GM12878 (cell line): Measurements from ENCODE around the gene CLEC20A. TPM values are rescaled to one million over a fixed set of nuclear protein-coding genes. Genes with fewer than 3 reads are reported as not detected.

ENCODE experiments used
- ATAC-seq: fragments of 200-7000 bp; cut with Tn5 transposase; 3 replicates; pipeline ENCODE4 v1.9.1; 2020; ENCODE audit warnings: mild to moderate bottlenecking, moderate library complexity
- BruUV-seq: library from RNA; stranded (reverse); fragments of 400-500 nt; replicated peaks from 2 replicates; lab custom pipeline; 2021; lab: Mats Ljungman, UMichigan
- CTCF ChIA-PET: fragments of 300-600 bp; sonication (Branson Sonifier 250); formaldehyde crosslinking; extraction: SDS; loops from one replicate; lab custom pipeline; 2021; ENCODE audit warnings: inconsistent platforms; lab: Yijun Ruan, JAX
- POLR2A ChIA-PET: fragments of 350-600 bp; formaldehyde crosslinking; extraction: SDS; loops from one replicate; lab custom pipeline; 2021; ENCODE audit warnings: inconsistent platforms; lab: Charles Lee
- RAD21 ChIA-PET: fragments of 300-600 bp; sonication (Branson Sonifier 250); formaldehyde crosslinking; loops from one replicate; lab custom pipeline; 2023; ENCODE audit warnings: antibody characterized with exemption; ENCODE audit not compliant: unreplicated experiment; lab: Charles Lee
- SMC1A ChIA-PET: fragments of 300-600 bp; sonication (Branson Sonifier 250); formaldehyde crosslinking; loops from one replicate; lab custom pipeline; 2023; ENCODE audit not compliant: unreplicated experiment, uncharacterized antibody; lab: Charles Lee
- DNase-seq: peaks from one replicate; pipeline ENCODE4 v3.0.0-alpha.2; 2011; ENCODE audit warnings: low read depth, low spot score
- FAIRE-seq: peaks from 3 replicates; lab custom pipeline; 2011; peaks lifted over from hg19 to GRCh38; lab: Jason Lieb, UNC
- H2AFZ ChIP-seq: 2 replicates; pipeline ENCODE4 v1.6.0; 2011; ENCODE audit warnings: low read depth, low read length, control low read depth; ENCODE audit not compliant: control insufficient read depth
- H3K27ac ChIP-seq: 2 replicates; pipeline ENCODE4 v1.5.1; 2011; ENCODE audit warnings: control low read depth; ENCODE audit not compliant: control insufficient read depth, insufficient read depth
- H3K27me3 ChIP-seq, 2 experiments: replicated peaks in 1 of 2; 2 replicates each; pipeline versions ENCODE4 v1.6.0 to v1.6.1; 2011; ENCODE audit warnings: low read length in 1 of 2; ENCODE audit not compliant: control insufficient read depth in 2 of 2, insufficient read depth in 2 of 2
- H3K36me3 ChIP-seq, 2 experiments: 2 replicates each; pipeline ENCODE4 v1.5.1; 2011; ENCODE audit warnings: low read length in 1 of 2; ENCODE audit not compliant: control insufficient read depth in 2 of 2, insufficient read depth in 2 of 2
- H3K4me1 ChIP-seq: 2 replicates; pipeline ENCODE4 v1.6.1; 2011; ENCODE audit warnings: mild to moderate bottlenecking, low read length, moderate library complexity, mixed read lengths; ENCODE audit not compliant: control insufficient read depth, insufficient read depth
- H3K4me2 ChIP-seq: 2 replicates; pipeline ENCODE4 v1.6.0; 2011; ENCODE audit warnings: control low read depth; ENCODE audit not compliant: control insufficient read depth, insufficient read depth
- H3K4me3 ChIP-seq: fragments of 200-600 bp; sonication (generic); 2 replicates; pipeline ENCODE4 v1.5.1; 2016
- H3K79me2 ChIP-seq: 2 replicates; pipeline ENCODE4 v1.6.0; 2011; ENCODE audit warnings: low read length; ENCODE audit not compliant: control insufficient read depth, insufficient read depth
- H3K9ac ChIP-seq: 2 replicates; pipeline ENCODE4 v1.8.0; 2011; ENCODE audit warnings: low read length, control low read depth, mixed read lengths; ENCODE audit not compliant: control insufficient read depth, insufficient read depth
- H3K9me3 ChIP-seq: replicated peaks from 3 replicates; pipeline ENCODE4 v1.5.1; 2011; ENCODE audit warnings: mild to moderate bottlenecking, low read length; ENCODE audit not compliant: control insufficient read depth, insufficient read depth
- H4K20me1 ChIP-seq: 2 replicates; pipeline ENCODE4 v1.6.0; 2011; ENCODE audit not compliant: control insufficient read depth, insufficient read depth
- BCL11A ChIP-seq: IDR thresholded peaks from 2 replicates; pipeline ENCODE4 v1.6.1; 2011; ENCODE audit warnings: low read depth, low read length
- CHD4 ChIP-seq: fragments of 200-600 bp; sonication (generic); IDR thresholded peaks from 2 replicates; pipeline ENCODE4 v1.6.1; 2016; ENCODE audit warnings: mild to moderate bottlenecking
- CREB1 ChIP-seq: IDR thresholded peaks from 2 replicates; pipeline ENCODE4 v1.6.1; 2012; ENCODE audit warnings: low read depth, mild to moderate bottlenecking, inconsistent platforms
- HDGF ChIP-seq: fragments of 450-650 bp; IDR thresholded peaks from 2 replicates; pipeline ENCODE4 v1.6.1; 2016; ENCODE audit warnings: antibody characterized with exemption
- MTA3 ChIP-seq: IDR thresholded peaks from 2 replicates; pipeline ENCODE4 v1.6.1; 2012; ENCODE audit warnings: low read length, inconsistent platforms, borderline replicate concordance
- PML ChIP-seq: IDR thresholded peaks from 2 replicates; pipeline ENCODE4 v1.6.1; 2012; ENCODE audit warnings: low read length, inconsistent platforms
- POLR2A ChIP-seq: IDR thresholded peaks from 2 replicates; pipeline ENCODE4 v1.6.1; 2011; ENCODE audit warnings: low read depth, mild to moderate bottlenecking, low read length
- SKIL ChIP-seq: fragments of 450-650 bp; IDR thresholded peaks from 2 replicates; pipeline ENCODE4 v1.6.1; 2017; ENCODE audit warnings: mild to moderate bottlenecking, low read depth, inconsistent platforms; ENCODE audit not compliant: poor library complexity, severe bottlenecking
- SMAD5 ChIP-seq: IDR thresholded peaks from 2 replicates; pipeline ENCODE4 v1.6.1; 2016; ENCODE audit warnings: antibody characterized with exemption, low read depth
- SMC3 ChIP-seq: IDR thresholded peaks from 2 replicates; pipeline ENCODE4 v1.6.1; 2011; ENCODE audit warnings: low read length, improper control_type of control experiment, borderline replicate concordance
- WRNIP1 ChIP-seq: IDR thresholded peaks from 2 replicates; pipeline ENCODE4 v1.6.1; 2011; ENCODE audit warnings: low read depth, low read length, improper control_type of control experiment, borderline replicate concordance
- ZNF274 ChIP-seq: IDR thresholded peaks from one replicate; pipeline ENCODE4 v1.8.0; 2011; ENCODE audit not compliant: insufficient read length, insufficient read depth
- WGBS: methylation state at CpG from one replicate; pipeline ENCODE4 v1.1.6; 2016; ENCODE audit warnings: low lambda C conversion rate; ENCODE audit not compliant: insufficient replicate concordance, insufficient coverage; ENCODE audit errors: missing lambda C conversion rate; 5-methylcytosine and 5-hydroxymethylcytosine counted together
- in situ Hi-C: fragments of 300-500 bp; cut with MboI; formaldehyde crosslinking; loops from 9 replicates; pipeline ENCODE4 v1.14.3; 2018; ENCODE audit warnings: mixed read lengths
- intact Hi-C: fragments of 100-400 bp; cut with micrococcal nuclease; formaldehyde crosslinking; loops from one replicate; pipeline ENCODE4 v1.14.2; 2022; ENCODE audit not compliant: unreplicated experiment
- polyA plus RNA-seq, 11 experiments: library from polyadenylated mRNA; depleted of rRNA in 4 of 11; unstranded in 6 of 11; stranded (reverse) in 5 of 11; fragments of >200 nt; fragmentation: Nextera tagmentation in 4 of 11; fragmentation: Illumina TruSeq in 1 of 11; extraction: Ambion mirVana in 4 of 11; extraction: Trizol in 1 of 11; gene quantifications; 1 replicate in 1 of 11; 2 replicates in 10 of 11; pipeline versions ENCODE4 v1.2.1 to v1.2.3, GENCODE V29; 2011 to 2016; ENCODE audit warnings: inconsistent platforms in 2 of 11, missing spikeins in 2 of 11, low read depth in 1 of 11
- total RNA-seq, 4 experiments: library from RNA; depleted of rRNA in 3 of 4; stranded (reverse); fragments of >200 nt in 3 of 4; fragmentation: Illumina TruSeq in 1 of 4; extraction: Trizol in 1 of 4; gene quantifications; 2 replicates each; pipeline versions ENCODE4 v1.2.1 to v1.2.3, GENCODE V29; 2013 to 2021

The CLEC20A gene
- total and polyA plus RNA-seq, 10 of the 15 experiments (the other 5 are each of a cell fraction or from before 2014, with no cell fraction given): not detected

GRCh38 chr1:178544531-178544930, 47.8 kb upstream of the CLEC20A start:
- Histone ChIP-seq H4K20me1 (no peaks in the 10 kb centered on the region), H3K9ac (no peak overlapping the region), H3K4me1 (peaks cover 7% of the 10 kb centered on the region), H3K4me2 (peak overlapping the region; percentile 53)
- no peak for ATAC-seq
- FAIRE-seq: no peak
- in situ Hi-C loops: loop anchor here (25.0 kb wide), 1 partner anchor 218 kb away; no protein-coding TSS in a partner anchor
- WGBS: 95% methylated on average over 9 of the region's 9 CpGs
- BruUV-seq: no TSS peak
- CTCF ChIA-PET: interaction anchor here (0.6 to 15.3 kb wide), 12 partner anchors 12 to 459 kb away, joined by 3 to 283 read pairs (median 10); partner anchors contain the start of gene RALGPS2
- TF ChIP-seq CREB1 (no peak), MTA3 (no peak), BCL11A (no peak)
- TF ChIP-seq, all 136 proteins: peak for 0
- Histone ChIP-seq H3K4me3 (0 out of 2 replicates have a peak overlapping the region, but pooled peaks have one; percentile 80), H3K9me3 (no peaks in the 10 kb centered on the region), H2AFZ (peak overlapping the region; percentile 29; the same call in 1 of the 2 replicates), H3K27ac (no peak overlapping the region), H3K79me2 (peaks cover 1% of the 10 kb centered on the region; the same call in 1 of the 2 replicates), H3K27me3 (no peaks in the 10 kb centered on the region), H3K36me3 (0 out of 4 replicates have a peak, but pooled peaks cover 0 to 4% of the 10 kb centered on the region in 2 experiments)
- intact Hi-C loops: loop anchor here (5.0 to 10.0 kb wide), 2 partner anchors 120 to 823 kb away; partner anchors contain the start of gene AXDND1
- POLR2A ChIA-PET: no interaction called here
- no peak for DNase-seq
- RAD21 ChIA-PET: interaction anchor here (1.5 to 9.5 kb wide), 5 partner anchors 32 to 209 kb away, joined by 4 to 200 read pairs (median 6); partner anchors contain the start of gene RALGPS2
- SMC1A ChIA-PET: interaction anchor here (1.2 to 12.6 kb wide), 8 partner anchors 18 to 458 kb away, joined by 3 to 166 read pairs (median 7); no protein-coding TSS in a partner anchor

GRCh38 chr1:178543290-178543607, 46.5 kb upstream of the CLEC20A start:
- WGBS: 2% methylated on average over 10 of the region's 10 CpGs
- Histone ChIP-seq H3K36me3 (0 out of 4 replicates have a peak, but pooled peaks cover 0 to 4% of the 10 kb centered on the region in 2 experiments), H3K4me3 (peak overlapping the region; percentile 80), H3K4me1 (peaks cover 7% of the 10 kb centered on the region), H3K9me3 (no peaks in the 10 kb centered on the region), H3K27ac (0 out of 2 replicates have a peak overlapping the region, but pooled peaks have one; percentile 26), H3K9ac (peak overlapping the region; percentile 55), H2AFZ (peak overlapping the region; percentile 100), H3K27me3 (no peaks in the 10 kb centered on the region), H4K20me1 (no peaks in the 10 kb centered on the region), H3K4me2 (peak overlapping the region; percentile 77), H3K79me2 (peaks cover 1% of the 10 kb centered on the region; the same call in 1 of the 2 replicates)
- FAIRE-seq: no peak
- in situ Hi-C loops (loop anchor here (25.0 kb wide), 1 partner anchor 219 kb away; no protein-coding TSS in a partner anchor), intact Hi-C loops (loop anchor here (2.0 to 10.0 kb wide), 3 partner anchors 66 to 824 kb away; partner anchors contain the start of gene AXDND1)
- POLR2A ChIA-PET: interaction anchor here (0.8 to 1.9 kb wide), 3 partner anchors 183 to 460 kb away, joined by 3 to 5 read pairs (median 3); no protein-coding TSS in a partner anchor
- SMC1A ChIA-PET: interaction anchor here (0.6 to 12.6 kb wide), 20 partner anchors 23 to 460 kb away, joined by 3 to 166 read pairs (median 4); no protein-coding TSS in a partner anchor
- peak; percentile 37 for ATAC-seq
- RAD21 ChIA-PET: interaction anchor here (0.5 to 9.5 kb wide), 24 partner anchors 9 to 1637 kb away, joined by 3 to 200 read pairs (median 5); partner anchors contain the start of gene RALGPS2
- TF ChIP-seq SMAD5 (no peak), SKIL (no peak), ZNF274 (no peak), HDGF (no peak), POLR2A (no peak), PML (no peak), SMC3 (no peak), CHD4 (no peak), WRNIP1 (no peak)
- no peak for DNase-seq
- CTCF ChIA-PET: interaction anchor here (0.6 to 15.3 kb wide), 48 partner anchors 10 to 832 kb away, joined by 3 to 283 read pairs (median 4); partner anchors contain the start of gene RALGPS2
- no TSS peak for BruUV-seq
